Activated CD4-positive, alpha-beta T cell treated with anti-CD3 and anti-CD28 coated beads, Interleukin-2, amount 50 U/mL, for 1 hour (primary cell): ENCODE results near the gene GALNT6.

Experiments used
- DNase-seq: peaks from one replicate; pipeline ENCODE4 v3.0.0-alpha.2; 2020

The GALNT6 gene

GRCh38 chr12:51404627-51405026, 13.4 kb upstream of the GALNT6 start:
- DNase-seq: no peak

GRCh38 chr12:51403681-51404136, 12.5 kb upstream of the GALNT6 start:
- no peak for DNase-seq

DNA sequence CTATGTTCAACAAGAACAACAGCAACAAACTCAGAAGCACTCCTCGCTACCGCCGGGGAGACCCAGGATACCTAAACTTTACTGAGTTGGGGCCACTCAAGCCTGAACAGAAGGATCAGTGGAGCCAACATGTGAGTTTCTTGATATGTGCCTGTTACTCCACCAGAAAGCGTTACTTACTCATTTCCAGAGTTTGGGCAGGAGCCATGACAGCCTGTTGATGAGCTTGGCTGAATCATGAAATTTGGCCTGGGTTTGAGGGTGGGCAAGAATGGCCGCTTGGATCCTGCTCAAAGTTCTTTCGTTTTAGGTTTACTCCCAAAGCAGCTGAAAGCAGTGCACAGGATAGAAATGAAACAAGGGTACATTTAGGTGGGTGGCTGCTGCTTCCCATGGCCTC, 12.0 kb upstream of the GALNT6 start:
- no peak for DNase-seq

- no peak for DNase-seq
Measured at GRCh38 chr12:51401900-51402299, 10.7 kb upstream of the GALNT6 start.

DNA sequence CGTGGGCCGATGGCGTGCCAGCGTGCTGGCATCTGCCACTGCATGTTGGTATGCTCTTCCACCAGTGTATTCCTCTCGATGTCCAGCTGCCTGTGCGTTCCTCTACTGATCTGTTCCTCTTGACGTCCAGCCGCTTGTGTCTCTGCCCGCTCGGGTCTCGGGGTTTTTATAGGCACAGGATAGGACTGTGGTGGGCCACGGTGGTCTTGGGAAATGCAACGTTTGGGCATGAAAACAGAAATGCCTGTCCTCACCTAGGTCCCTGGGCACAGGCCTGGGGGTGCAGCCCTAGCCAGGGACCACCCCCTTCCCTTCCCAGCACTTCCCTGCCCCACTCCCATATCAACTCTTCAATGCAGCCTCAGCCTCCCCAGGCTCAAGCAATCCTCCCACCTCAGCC, 10.3 kb upstream of the GALNT6 start:
- no peak for DNase-seq

- DNase-seq: no peak
Measured at GRCh38 chr12:51401020-51401419, 9.8 kb upstream of the GALNT6 start.

- DNase-seq: no peak
Measured at GRCh38 chr12:51399891-51400290, 8.7 kb upstream of the GALNT6 start.

- DNase-seq: no peak
Measured at GRCh38 chr12:51397670-51398069, 6.5 kb upstream of the GALNT6 start.

GRCh38 chr12:51395283-51396230, 4.4 kb upstream of the GALNT6 start:
- DNase-seq: no peak

DNA sequence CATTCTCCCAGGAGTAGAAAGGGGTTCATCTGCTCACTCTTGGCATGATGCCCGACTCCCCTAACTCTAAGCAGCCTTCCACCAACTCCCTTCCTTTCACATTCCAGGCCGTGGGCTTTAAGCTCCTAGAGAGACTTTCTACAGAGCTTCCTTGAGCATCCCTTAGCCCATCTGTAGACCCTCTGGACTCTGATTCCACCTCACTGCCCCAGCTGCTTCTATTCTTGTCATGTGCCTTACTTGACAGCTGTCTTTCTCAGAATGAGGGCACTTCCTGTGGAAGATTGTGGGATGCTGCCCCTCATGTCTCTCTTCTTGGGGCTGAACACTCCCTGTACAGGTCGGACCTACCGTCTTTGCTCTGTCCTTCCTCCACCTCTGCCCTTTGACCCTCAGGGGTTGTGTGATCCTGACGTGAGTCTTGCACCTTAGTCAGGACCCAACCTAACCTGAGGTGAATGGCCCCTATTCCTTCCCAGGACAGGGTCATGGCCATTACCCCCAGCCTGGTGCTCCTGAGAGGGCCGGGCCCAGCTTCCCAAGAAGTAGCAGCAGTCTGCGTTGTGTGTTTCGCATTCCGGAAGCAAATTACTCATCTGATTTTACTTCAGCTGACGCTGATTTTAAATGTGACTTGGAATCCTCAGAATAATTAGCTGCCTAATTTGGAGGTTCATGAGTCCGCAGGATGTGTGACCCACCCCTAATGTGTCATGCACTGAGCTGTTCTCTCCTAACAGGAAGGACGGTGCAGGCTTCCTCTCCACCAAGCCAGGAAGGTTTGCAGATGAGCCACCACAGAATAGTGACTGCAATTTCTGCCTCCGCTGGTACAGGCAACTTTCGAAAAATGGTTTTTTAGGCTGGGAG, 2.7 kb upstream of the GALNT6 start:
- DNase-seq: peak; percentile 46

GRCh38 chr12:51392556-51393237, 1.5 kb upstream of the GALNT6 start:
- DNase-seq: no peak

DNA sequence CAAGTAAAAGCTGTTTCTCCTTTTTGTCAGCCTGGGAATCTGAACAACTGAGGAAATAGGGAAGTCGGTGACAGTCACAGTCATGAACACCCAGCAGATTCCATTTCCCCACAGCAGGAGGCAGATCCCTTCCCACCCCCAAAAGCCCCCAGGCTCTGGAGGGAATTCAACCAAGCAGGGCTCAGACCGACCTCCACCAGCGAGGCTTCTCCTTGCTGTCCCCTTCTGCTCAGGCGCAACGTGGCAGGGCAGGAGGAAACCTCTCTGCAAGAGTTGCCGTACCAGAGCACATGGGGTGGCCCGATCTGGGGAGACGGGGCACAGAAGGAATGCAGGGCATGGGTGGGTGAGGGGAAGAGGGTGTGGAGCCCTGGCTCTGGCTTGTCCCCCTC, 319 bp downstream of the GALNT6 start:
- peak; percentile 24 for DNase-seq

- DNase-seq: no peak
Measured at GRCh38 chr12:51390457-51390856, 749 bp downstream of the GALNT6 start.

- DNase-seq: peak; percentile 20
Measured at GRCh38 chr12:51389302-51389999, 1.8 kb downstream of the GALNT6 start.

GRCh38 chr12:51388846-51389245, 2.4 kb downstream of the GALNT6 start:
- DNase-seq: no peak

GRCh38 chr12:51388069-51388799, 3.0 kb downstream of the GALNT6 start:
- DNase-seq: no peak

- no peak for DNase-seq
Measured at GRCh38 chr12:51386351-51386750, 4.9 kb downstream of the GALNT6 start.

DNA sequence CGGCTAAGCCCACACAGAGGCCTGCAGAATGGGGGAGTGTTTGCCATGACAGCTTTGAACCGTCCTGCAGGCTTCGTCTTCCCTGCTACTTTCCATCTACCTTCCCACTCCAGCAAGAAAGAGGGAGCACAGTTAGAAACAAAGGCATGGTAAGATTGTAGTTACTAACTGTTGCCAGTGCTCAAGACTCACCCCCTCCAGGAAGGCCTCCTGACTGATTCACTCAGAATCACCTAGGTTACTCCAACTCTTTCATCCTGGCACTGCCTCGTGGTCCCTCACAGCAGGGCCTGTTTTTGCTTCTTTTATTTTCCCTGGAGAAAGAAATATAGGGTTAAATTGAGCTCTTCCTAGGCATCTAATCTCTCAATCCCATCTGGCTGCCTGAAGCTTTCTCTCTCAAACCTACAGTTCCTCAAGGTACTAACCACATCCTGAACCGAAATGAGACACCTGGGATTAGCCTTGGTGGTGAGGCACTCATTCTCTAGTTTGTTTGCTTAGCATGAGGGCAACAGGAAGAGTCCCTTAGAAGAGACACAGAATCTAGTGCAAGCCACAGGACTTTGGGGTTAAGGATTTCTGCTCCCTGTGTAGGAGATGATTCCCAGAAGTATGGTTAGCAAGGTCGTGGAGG, 7.8 kb downstream of the GALNT6 start:
- no peak for DNase-seq

DNA sequence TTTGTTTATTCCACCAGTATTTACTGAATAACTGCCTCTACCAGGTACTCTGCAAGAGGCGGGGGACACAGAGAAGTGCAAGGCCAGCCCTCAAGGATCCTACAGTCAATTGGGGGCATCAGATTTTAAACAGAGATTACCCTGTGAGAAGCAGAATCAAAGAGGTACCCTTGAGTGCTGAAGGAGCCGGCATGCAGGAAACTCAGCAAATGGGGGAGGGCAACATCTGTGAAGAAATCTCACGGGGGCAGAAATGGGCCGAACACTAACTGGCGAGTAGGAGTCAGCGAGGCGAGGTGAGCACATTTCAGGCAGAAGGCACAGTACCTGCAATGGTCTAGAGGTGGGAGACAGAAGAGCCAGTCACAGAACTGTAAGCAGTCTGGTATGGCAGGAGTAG, 9.0 kb downstream of the GALNT6 start:
- no peak for DNase-seq

DNA sequence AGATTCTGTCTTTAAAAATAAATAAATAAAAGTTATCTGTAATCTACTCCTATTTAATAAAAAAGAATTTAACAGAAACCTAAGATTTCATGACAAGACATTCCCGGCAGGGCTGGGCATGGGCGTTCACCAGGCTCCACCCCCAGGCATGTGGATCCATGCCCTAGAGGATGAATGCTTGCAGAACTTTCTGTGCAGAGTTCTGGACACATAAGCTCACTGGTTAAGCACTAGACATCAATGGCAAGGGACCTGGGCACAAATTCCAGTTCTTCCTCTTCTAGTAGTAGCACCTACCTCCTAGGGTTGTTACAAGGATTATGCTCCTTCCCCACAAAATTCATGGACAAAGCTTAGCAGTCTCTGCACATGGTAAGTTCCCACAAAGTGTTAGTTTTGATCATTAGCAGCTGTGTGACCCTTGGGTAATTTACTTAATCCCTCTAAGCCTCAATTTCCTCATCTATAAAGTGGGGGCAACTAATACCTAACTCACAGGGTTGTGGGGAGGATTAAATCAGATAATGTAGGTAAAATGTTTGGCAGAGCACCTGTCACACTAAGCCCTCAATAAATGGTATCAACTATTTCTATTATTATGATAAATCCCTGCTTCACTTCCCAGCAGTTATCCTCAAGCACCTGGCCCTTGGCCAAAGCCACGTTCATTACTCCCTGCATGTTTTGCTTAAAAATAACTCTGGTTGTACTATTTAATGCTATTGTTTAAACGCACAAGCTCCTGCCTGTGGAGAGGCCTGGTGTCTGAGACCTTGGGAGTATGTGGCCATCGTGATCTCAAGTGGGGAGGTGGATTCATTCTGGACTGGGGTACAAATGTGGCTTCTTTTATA, 9.8 kb downstream of the GALNT6 start:
- DNase-seq: no peak
